HepG2 (cell line): ENCODE data around the gene TARS3. TPM values are rescaled to one million over a fixed set of nuclear protein-coding genes. Genes with fewer than 3 reads are reported as not detected.
A peak's percentile ranks its signal among the peaks of the same experiment; 100 is the strongest.

ENCODE experiments used
- BCLAF1 ChIP-seq: fragments of 450-650 bp; IDR thresholded peaks from 2 replicates; pipeline ENCODE4 v1.6.1; 2017; ENCODE audit warnings: mild to moderate bottlenecking
- DMAP1 ChIP-seq: IDR thresholded peaks from 2 replicates; pipeline ENCODE4 v1.6.1; 2016
- HOXA3 ChIP-seq: sonication (generic); formaldehyde crosslinking; IDR thresholded peaks from 2 replicates; pipeline ENCODE4 v1.5.0; 2020; ENCODE audit warnings: missing genetic modification reagents
- MIER2 ChIP-seq: IDR thresholded peaks from 2 replicates; pipeline ENCODE4 v1.6.1; 2016; ENCODE audit warnings: missing biosample characterization, missing genetic modification reagents
- PLRG1 ChIP-seq: fragments of 450-650 bp; conservative IDR thresholded peaks from 2 replicates; pipeline ENCODE4 v1.6.1; 2016
- SMARCC2 ChIP-seq: fragments of 450-650 bp; IDR thresholded peaks from 2 replicates; pipeline ENCODE4 v1.6.1; 2017; ENCODE audit warnings: antibody characterized with exemption, mild to moderate bottlenecking
- TSC22D2 ChIP-seq: sonication (generic); formaldehyde crosslinking; IDR thresholded peaks from 2 replicates; pipeline ENCODE4 v1.5.1; 2020; ENCODE audit warnings: missing genetic modification reagents, mild to moderate bottlenecking, borderline replicate concordance
- ZBTB8A ChIP-seq: sonication (generic); formaldehyde crosslinking; IDR thresholded peaks from 2 replicates; pipeline ENCODE4 v1.4.0; 2020; ENCODE audit warnings: mild to moderate bottlenecking, low read depth, missing genetic modification reagents, borderline replicate concordance
- ZIK1 ChIP-seq: sonication (generic); formaldehyde crosslinking; IDR thresholded peaks from 2 replicates; pipeline ENCODE4 v1.5.0; 2020; ENCODE audit warnings: mild to moderate bottlenecking, low read depth, missing genetic modification reagents, borderline replicate concordance
- ZNF142 ChIP-seq: sonication (generic); formaldehyde crosslinking; IDR thresholded peaks from 2 replicates; pipeline ENCODE4 v1.4.0; 2020; ENCODE audit warnings: missing genetic modification reagents
- ZNF280D ChIP-seq: sonication (generic); formaldehyde crosslinking; IDR thresholded peaks from 2 replicates; pipeline ENCODE4 v1.5.1; 2020; ENCODE audit warnings: mild to moderate bottlenecking, missing genetic modification reagents
- ZNF432 ChIP-seq: sonication (generic); formaldehyde crosslinking; IDR thresholded peaks from 2 replicates; pipeline ENCODE4 v1.5.0; 2020; ENCODE audit warnings: missing genetic modification reagents, mild to moderate bottlenecking, borderline replicate concordance
- ZNF710 ChIP-seq: sonication (generic); formaldehyde crosslinking; IDR thresholded peaks from 2 replicates; pipeline ENCODE4 v1.5.0; 2020; ENCODE audit warnings: mild to moderate bottlenecking, missing genetic modification reagents, borderline replicate concordance
- ZNF775 ChIP-seq: sonication (generic); formaldehyde crosslinking; IDR thresholded peaks from 2 replicates; pipeline ENCODE4 v1.4.0; 2020; ENCODE audit warnings: missing genetic modification reagents, mild to moderate bottlenecking, moderate library complexity, borderline replicate concordance
- polyA plus RNA-seq, 8 experiments: library from polyadenylated mRNA; depleted of rRNA in 3 of 8; stranded (reverse) in 7 of 8; unstranded in 1 of 8; fragments of >200 nt; fragmentation: Illumina TruSeq in 4 of 8; extraction: Trizol in 4 of 8; gene quantifications; 2 replicates each; pipeline versions ENCODE4 v1.2.1 to v1.2.3, GENCODE V29; 2011 to 2016; ENCODE audit warnings: low read depth in 4 of 8, missing spikeins in 1 of 8, mixed read lengths in 1 of 8; ENCODE audit not compliant: insufficient read depth in 1 of 8
- total RNA-seq, 5 experiments: library from RNA; depleted of rRNA; stranded (reverse); fragments of >200 nt; fragmentation: Illumina TruSeq; extraction: Trizol; gene quantifications; 2 replicates each; pipeline ENCODE4 v1.2.3, GENCODE V29; 2016; ENCODE audit warnings: low read depth in 1 of 5

TARS3 gene
- total and polyA plus RNA-seq, 2 of the 13 experiments (the other 11 are each of a cell fraction or from before 2014, with no cell fraction given), result 4.1 to 11.7 TPM

- no peak for TF ChIP-seq BCLAF1
- TF ChIP-seq DMAP1 (CRISPR knock-in tag), result 0 out of 2 replicates have a peak, but pooled peaks have one; percentile 17
- no peak for TF ChIP-seq ZNF432 (CRISPR knock-in tag)
- TF ChIP-seq MIER2 (CRISPR knock-in tag), result no peak
- peak; percentile 63 for TF ChIP-seq HOXA3
- TF ChIP-seq PLRG1, result no peak
- TF ChIP-seq ZIK1, result no peak
- TF ChIP-seq SMARCC2, result no peak
- no peak for TF ChIP-seq TSC22D2 (CRISPR knock-in tag)
- TF ChIP-seq ZNF142 (CRISPR knock-in tag), result 0 out of 2 replicates have a peak, but pooled peaks have one; percentile 33
- TF ChIP-seq ZNF775 (CRISPR knock-in tag), result no peak
- TF ChIP-seq ZNF280D (CRISPR knock-in tag), result 0 out of 2 replicates have a peak, but pooled peaks have one; percentile 55
- TF ChIP-seq ZNF710 (CRISPR knock-in tag), result peak; percentile 82; the same call in 1 of the 2 replicates
- TF ChIP-seq ZBTB8A (CRISPR knock-in tag), result no peak
These were observed 108.1 kb downstream of the TARS3 start (continued) for GRCh38 chr15:101615986-101616848.
